Body of pancreas (tissue), 4 donors: ENCODE results near the gene DPH1. TPM values are rescaled to one million over a fixed set of nuclear protein-coding genes. Genes with fewer than 3 reads are reported as not detected.

Source experiments
- ATAC-seq: fragments of 150-250 bp; one replicate; pipeline ENCODE4 v1.9.1; 2016
- DNase-seq, 4 donors: peaks; one replicate each; pipeline ENCODE4 v3.0.0-alpha.2; 2019
- H3K27ac ChIP-seq, 4 donors: fragments of 200-600 bp; sonication (generic); 1 replicate in 3 of 4; 2 replicates in 1 of 4; pipeline versions ENCODE4 v1.5.1 to v1.6.1; 2016 to 2019; ENCODE audit warnings: mild to moderate bottlenecking in 1 of 4, mixed read lengths in 1 of 4, moderate library complexity in 1 of 4
- H3K27me3 ChIP-seq, 2 donors: fragments of 200-600 bp; sonication (generic); one replicate each; pipeline ENCODE4 v1.6.0; 2016; ENCODE audit warnings: mild to moderate bottlenecking in 1 of 2
- H3K36me3 ChIP-seq, 2 donors: fragments of 200-600 bp; sonication (generic); replicated peaks in 1 of 2; 2 replicates each; pipeline ENCODE4 v1.5.1; 2016; ENCODE audit warnings: low read depth in 2 of 2; ENCODE audit not compliant: insufficient read depth in 1 of 2
- H3K4me1 ChIP-seq: fragments of 200-600 bp; sonication (generic); one replicate; pipeline ENCODE4 v1.6.0; 2016
- H3K4me3 ChIP-seq, 2 donors: fragments of 200-600 bp; sonication (generic); 1 replicate in 1 of 2; 2 replicates in 1 of 2; pipeline ENCODE4 v1.5.1; 2016 to 2019
- H3K9me3 ChIP-seq, 3 donors: fragments of 200-600 bp; sonication (generic); 1 replicate in 2 of 3; 2 replicates in 1 of 3; pipeline ENCODE4 v1.5.1; 2016
- POLR2A ChIP-seq, 3 donors: fragments of 450-650 bp; IDR thresholded peaks; one replicate each; pipeline ENCODE4 v1.6.1; 2016; ENCODE audit warnings: antibody characterized with exemption in 3 of 3, mild to moderate bottlenecking in 2 of 3
- WGBS, 2 donors: methylation state at CpG; one replicate each; pipeline ENCODE4 v1.1.5; 2017; 5-methylcytosine and 5-hydroxymethylcytosine counted together
- intact Hi-C: fragments of 100-400 bp; cut with DNase I; formaldehyde crosslinking; loops from one replicate; pipeline ENCODE4 v1.15.1; 2023
- total RNA-seq, 2 donors: library from RNA; depleted of rRNA; stranded (reverse); fragments of >200 nt; gene quantifications; one replicate each; pipeline ENCODE4 v1.1.0, GENCODE V29; 2016
- TF ChIP-seq, protein P1 (sequence below), 7 experiments: fragments of 450-650 bp in 4 of 7; fragments of 200-600 bp in 3 of 7; sonication (generic) in 3 of 7; IDR thresholded peaks; one replicate each; pipeline ENCODE4 v1.5.1; 2016 to 2019; ENCODE audit warnings: antibody characterized with exemption in 7 of 7

Gene DPH1
- total RNA-seq, 2 donors from 2014 or later: 34.8 to 77.8 TPM

DNA sequence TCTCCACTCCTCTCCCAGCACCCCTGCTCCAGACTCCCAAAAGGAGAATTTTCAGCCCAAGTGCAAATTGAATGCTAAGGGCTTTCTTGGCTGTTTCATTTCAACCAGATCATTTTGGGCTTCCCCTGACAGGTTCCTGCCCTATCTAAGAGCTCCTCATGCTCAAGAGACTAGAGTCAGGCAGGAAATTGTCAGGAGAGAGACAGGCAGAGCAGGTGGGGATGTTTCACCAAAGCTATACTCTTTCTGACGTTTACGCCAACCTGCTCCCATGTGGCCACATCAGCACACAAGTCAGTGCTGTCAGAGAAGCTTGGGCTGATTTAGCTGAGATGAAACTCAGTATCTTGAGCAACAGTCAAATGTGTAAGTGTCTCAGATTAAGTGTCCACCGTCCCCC, 56.4 kb downstream of the DPH1 start:
- ATAC-seq (no peak), DNase-seq (no peak)
- Histone ChIP-seq H3K4me3 (no peak overlapping the region), H3K27me3 (no peaks in the 10 kb centered on the region), H3K4me1 (peaks cover 28% of the 10 kb centered on the region), H3K27ac (peak overlapping the region in 1 of 4 donors; percentile 76), H3K9me3 (no peaks in the 10 kb centered on the region), H3K36me3 (peaks cover 0 to 5% of the 10 kb centered on the region in 2 donors)
- intact Hi-C loops: no loop called here
- TF ChIP-seq, protein P1, sequence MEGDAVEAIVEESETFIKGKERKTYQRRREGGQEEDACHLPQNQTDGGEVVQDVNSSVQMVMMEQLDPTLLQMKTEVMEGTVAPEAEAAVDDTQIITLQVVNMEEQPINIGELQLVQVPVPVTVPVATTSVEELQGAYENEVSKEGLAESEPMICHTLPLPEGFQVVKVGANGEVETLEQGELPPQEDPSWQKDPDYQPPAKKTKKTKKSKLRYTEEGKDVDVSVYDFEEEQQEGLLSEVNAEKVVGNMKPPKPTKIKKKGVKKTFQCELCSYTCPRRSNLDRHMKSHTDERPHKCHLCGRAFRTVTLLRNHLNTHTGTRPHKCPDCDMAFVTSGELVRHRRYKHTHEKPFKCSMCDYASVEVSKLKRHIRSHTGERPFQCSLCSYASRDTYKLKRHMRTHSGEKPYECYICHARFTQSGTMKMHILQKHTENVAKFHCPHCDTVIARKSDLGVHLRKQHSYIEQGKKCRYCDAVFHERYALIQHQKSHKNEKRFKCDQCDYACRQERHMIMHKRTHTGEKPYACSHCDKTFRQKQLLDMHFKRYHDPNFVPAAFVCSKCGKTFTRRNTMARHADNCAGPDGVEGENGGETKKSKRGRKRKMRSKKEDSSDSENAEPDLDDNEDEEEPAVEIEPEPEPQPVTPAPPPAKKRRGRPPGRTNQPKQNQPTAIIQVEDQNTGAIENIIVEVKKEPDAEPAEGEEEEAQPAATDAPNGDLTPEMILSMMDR (IDR thresholded peaks at IDR 0.05): no peak
- no peak for TF ChIP-seq POLR2A (IDR thresholded peaks at IDR 0.05)
- WGBS, 2 donors: 73 to 79% methylated on average over 3 of the region's 3 CpGs

DNA sequence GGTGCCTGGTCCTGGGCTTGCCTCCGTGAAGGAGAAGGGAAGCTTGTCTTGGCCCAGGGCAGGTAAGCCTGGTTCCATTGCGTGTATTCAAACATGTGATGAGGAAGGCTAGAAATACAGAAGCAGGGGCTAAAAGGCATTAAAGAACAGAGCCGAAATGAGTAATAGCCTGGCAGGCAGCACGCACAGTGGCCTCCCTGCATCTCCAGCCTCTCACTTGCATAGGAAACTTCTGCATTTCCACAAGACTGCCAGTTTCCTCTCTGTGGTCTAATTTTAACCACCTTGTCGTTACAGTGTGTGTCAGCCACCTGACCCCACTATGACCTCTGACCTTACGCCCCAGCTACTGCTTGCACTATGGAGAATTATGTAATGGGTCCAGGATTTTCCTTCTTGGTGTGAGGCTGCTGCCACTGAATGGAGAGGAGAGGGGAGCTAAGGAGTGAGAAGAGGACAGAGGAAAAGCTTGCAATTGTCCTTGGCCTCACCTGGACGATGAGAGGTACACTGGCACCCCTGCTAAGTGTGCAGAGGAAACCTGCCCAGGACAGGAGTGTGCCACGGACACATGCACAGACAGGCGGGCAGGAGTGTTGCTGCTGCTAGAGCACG, 57.8 kb downstream of the DPH1 start:
- DNase-seq: peak in 1 of 4 donors; percentile 73
- Histone ChIP-seq H3K9me3 (no peaks in the 10 kb centered on the region), H3K27ac (peak overlapping the region in 2 of 4 donors; percentile 44 to 49), H3K4me3 (no peak overlapping the region), H3K36me3 (no peaks in the 10 kb centered on the region), H3K27me3 (no peaks in the 10 kb centered on the region), H3K4me1 (peaks cover 29% of the 10 kb centered on the region)
- TF ChIP-seq, protein P1 (IDR thresholded peaks at IDR 0.05): no peak
- TF ChIP-seq POLR2A (IDR thresholded peaks at IDR 0.05): no peak
- 65 to 86% methylated on average over 10 of the region's 10 CpGs for WGBS, 2 donors
- intact Hi-C loops: no loop called here
- no peak for ATAC-seq

DNA sequence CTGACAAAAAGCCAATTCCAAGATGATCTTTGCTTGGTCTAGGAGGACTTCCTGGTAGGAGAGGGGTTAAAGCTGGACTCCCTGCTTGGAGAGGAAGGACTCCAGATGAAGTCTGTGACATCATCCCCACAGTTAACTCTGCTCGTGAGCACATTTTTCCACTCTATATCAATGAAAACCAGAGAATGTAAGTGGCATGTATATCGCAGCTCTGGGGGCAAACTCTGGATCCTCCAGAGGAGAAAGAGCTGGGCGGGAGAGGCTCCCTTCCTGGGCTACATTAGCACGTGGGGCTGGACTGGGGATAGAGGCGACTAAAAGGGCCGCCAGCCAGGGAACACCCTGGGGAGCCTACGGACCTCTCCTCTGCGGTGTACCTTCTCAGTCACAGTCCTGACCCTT, 59.1 kb downstream of the DPH1 start:
- Histone ChIP-seq H3K27me3 (no peaks in the 10 kb centered on the region), H3K27ac (peak overlapping the region in 3 of 4 donors; percentile 2 to 52 (median 48)), H3K9me3 (no peaks in the 10 kb centered on the region), H3K4me1 (peaks cover 28% of the 10 kb centered on the region), H3K4me3 (no peak overlapping the region), H3K36me3 (no peaks in the 10 kb centered on the region)
- DNase-seq: no peak
- TF ChIP-seq POLR2A (IDR thresholded peaks at IDR 0.05): no peak
- TF ChIP-seq, protein P1 (IDR thresholded peaks at IDR 0.05): no peak
- WGBS, 2 donors: 78 to 85% methylated on average over 7 to 8 of the region's 8 CpGs
- intact Hi-C loops: no loop called here
- no peak for ATAC-seq

DNA sequence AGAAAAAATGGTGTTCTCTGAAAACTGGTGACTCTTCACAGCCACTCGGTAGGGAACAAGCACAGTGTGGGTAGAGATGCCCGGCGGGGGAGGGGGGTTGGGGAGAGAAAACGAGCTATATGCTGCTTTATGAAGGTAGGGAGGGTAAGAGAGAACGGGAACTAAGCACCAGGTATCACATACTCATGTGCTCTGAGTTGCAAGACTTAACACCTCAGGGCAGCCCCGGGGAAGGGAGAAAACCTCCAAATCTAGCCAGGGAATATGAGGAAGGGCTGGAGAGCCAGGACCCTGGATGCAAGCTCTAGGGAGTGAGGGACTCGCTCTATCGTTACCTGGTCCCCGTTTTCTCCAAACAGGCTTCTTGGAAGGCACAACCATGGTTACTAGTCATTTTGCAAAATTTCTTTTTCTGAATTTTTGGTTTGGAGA, 60.3 kb downstream of the DPH1 start:
- WGBS, 2 donors: 64 to 69% methylated on average over 9 of the region's 9 CpGs
- intact Hi-C loops: loop anchor here (10.0 kb wide), 1 partner anchor 155 kb away; no protein-coding TSS in a partner anchor
- DNase-seq (no peak), ATAC-seq (no peak)
- no peak overlapping the region for H3K27ac ChIP-seq
- H3K27me3 ChIP-seq: no peaks in the 10 kb centered on the region
- no peaks in the 10 kb centered on the region for H3K9me3 ChIP-seq
- peaks cover 24% of the 10 kb centered on the region for H3K4me1 ChIP-seq
- no peak for TF ChIP-seq POLR2A (IDR thresholded peaks at IDR 0.05)
- TF ChIP-seq, protein P1 (IDR thresholded peaks at IDR 0.05): no peak
- H3K4me3 ChIP-seq: no peak overlapping the region
- no peaks in the 10 kb centered on the region for H3K36me3 ChIP-seq
